Adipose tissue (tissue), 3 donors: ENCODE data around the gene NRF1. TPM values are rescaled to one million over a fixed set of nuclear protein-coding genes. Genes with fewer than 3 reads are reported as not detected.
"Not testable (repeated sequence)": the region's sequence is repeated elsewhere in the genome, so short reads cannot be mapped to it uniquely, and the experiment has no call there.

Experiments used
- H3K27ac ChIP-seq: one replicate; pipeline ENCODE4 v1.5.1; 2013; ENCODE audit warnings: low read depth, low read length
- WGBS, 3 donors: extraction: QIAGEN DNeasy Blood & Tissue Kit; methylation state at CpG; one replicate each; pipeline ENCODE4 v1.1.7; 2013; 5-methylcytosine and 5-hydroxymethylcytosine counted together
- polyA plus RNA-seq, 3 donors: library from polyadenylated mRNA; stranded (reverse); fragments of 200-250 nt; gene quantifications; one replicate each; pipeline ENCODE4 v1.2.3, GENCODE V29; 2013
- donor health status: healthy with polysubstance abuse.
- donor health status: Bipolar disorder and iron deficiency.
- donor health status: healthy.

Gene NRF1
- polyA plus RNA-seq, 3 donors = 4.4 to 7.2 (median 7.0) TPM

GRCh38 chr7:129636641-129637040 lies 25.1 kb downstream of the NRF1 start:
- WGBS, 3 donors = 92 to 97% (median 96%) methylated on average over 4 of the region's 4 CpGs

GRCh38 chr7:129640400-129640799 lies 28.9 kb downstream of the NRF1 start:
- WGBS, 3 donors = 68 to 86% (median 69%) methylated on average over 2 of the region's 2 CpGs
- no peak overlapping the region for H3K27ac ChIP-seq

More at GRCh38 chr7:129636641-129637040, 25.1 kb downstream of the NRF1 start:
- no peak overlapping the region for H3K27ac ChIP-seq

DNA sequence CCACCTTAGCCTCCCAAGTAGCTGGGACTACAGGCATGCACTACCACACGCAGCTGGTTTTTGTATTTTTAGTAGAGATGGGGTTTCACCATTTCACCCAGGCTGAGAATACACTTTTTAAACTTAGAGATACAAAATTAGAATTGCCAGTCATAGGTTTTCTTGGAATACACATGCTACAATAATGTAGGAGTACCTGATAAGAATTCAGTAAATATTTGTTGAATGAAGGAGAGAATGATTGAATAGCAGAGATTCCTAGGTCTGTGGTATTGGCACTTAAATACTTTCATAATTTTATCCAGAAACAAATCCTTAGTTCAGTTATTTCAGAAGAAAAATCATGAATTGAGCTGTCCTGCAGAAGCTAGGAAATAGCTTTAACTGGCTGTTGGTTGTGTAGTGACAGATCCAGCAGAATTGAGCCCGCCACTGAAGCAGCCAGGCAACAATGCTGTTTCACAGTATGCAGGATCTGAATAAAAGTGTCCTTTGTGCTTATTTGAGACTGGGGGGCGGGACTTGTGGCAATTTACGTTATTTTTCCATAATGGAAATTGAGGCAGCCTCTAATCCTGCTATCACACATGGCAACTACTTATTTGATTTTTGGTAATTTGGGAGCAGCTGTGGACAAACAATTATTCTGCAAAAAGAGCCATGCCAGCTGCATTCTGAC lies 31.5 kb downstream of the NRF1 start:
- no peak overlapping the region for H3K27ac ChIP-seq
- 79 to 92% (median 90%) methylated on average over 4 of the region's 4 CpGs for WGBS, 3 donors

DNA sequence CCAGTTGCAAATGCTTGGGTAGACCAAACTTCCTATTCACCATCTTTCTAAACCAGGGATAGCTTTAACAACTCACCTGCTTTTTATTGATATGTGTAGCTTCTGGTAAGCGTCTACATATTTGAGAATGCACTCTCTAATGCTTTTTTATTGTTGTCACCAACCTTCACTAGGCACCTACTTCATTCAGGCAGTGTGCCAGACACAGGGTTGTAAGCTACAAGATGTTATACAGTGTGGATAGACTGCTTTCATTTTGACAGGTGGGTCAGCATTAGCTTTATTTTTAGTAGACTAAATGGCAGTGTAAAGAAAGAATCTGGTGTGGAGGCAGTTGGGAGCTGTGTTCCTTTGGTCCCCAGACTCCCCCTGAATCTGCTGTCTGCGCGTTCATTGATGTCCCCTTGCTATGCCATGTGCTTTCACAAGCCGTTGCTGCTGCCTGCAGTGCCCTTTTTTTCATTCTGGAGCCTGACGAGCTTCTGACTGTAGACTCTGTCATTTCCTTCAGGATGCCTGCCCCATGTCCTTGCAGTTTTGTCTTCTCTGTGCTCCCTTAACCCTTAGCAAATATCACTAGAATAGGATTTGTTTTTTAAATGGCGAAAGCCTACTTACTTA lies 32.1 kb downstream of the NRF1 start:
- 73 to 84% (median 80%) methylated on average over 6 of the region's 6 CpGs for WGBS, 3 donors

GRCh38 chr7:129644634-129645230 lies 33.2 kb downstream of the NRF1 start:
- 32 to 42% (median 35%) methylated on average over 2 of the region's 2 CpGs for WGBS, 3 donors
- H3K27ac ChIP-seq = no peak overlapping the region

More for the DNA sequence above, 32.1 kb downstream of the NRF1 start:
- H3K27ac ChIP-seq = no peak overlapping the region

DNA sequence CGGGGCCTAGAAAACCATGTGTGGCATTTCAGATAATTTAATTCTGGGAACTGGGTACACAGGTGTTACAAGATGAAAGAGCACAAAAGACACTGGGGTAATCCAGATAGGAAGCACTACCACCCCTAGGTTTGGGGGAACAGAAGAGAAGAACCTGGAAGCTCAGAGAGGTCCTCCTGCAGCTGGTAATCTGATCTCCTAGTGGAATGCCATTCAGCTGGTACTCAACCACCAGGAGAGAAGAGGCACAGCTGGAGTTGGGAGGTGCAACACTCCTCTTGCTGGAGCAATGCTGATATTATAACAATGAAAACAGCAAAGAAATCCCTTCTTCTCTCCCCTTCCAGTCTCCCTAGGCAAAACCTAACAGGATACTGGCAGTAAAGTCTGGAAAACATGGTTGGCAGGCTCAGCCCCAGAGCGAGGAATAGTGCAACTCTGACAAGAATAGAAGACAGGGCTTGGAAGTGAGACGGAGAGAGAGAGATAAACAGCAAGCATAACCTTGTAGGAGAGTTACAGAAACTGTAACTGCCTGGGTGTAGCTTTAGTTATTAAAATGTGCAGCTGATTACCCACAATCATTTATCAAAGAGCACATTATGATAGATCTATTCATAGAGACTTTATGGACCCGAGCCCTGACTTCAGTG lies 35.0 kb downstream of the NRF1 start:
- WGBS, 3 donors = 83 to 87% (median 85%) methylated on average over 4 of the region's 4 CpGs
- no peak overlapping the region for H3K27ac ChIP-seq

- 62 to 88% (median 88%) methylated on average over 1 of the region's 1 CpG for WGBS, 3 donors
These were observed 37.7 kb downstream of the NRF1 start for GRCh38 chr7:129649128-129649690.

DNA sequence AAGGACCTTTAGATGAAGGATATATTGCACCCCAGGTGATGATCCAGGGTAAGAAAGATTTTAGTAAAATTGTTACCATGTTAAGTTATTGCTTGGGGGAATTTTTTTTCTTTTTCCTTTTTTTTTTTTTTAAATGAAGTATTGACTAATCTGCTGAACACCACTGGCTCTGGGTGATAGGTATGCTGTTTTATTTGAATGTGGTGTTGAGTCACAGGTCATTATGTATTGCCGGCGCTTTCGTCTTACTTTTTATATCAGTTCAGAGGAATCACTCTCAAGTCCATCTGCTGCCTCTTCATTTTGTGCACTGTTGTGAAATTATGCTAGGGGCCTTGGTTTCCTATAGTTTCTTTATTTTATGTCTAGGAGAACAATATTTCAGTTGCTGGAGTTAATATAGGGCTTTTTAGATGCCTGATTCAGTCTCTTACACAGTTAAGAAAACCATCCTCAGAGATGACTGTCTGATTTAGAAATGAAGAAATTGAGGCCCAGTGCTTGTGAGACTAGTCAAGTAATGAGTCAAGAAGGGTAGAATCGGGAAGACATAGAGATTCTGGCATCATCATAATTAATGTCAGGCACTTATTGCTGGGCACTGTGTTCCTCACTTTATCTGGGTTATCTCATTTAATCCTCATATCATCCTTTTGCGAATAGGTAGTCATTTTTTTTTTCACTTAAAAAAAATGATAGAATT lies 38.7 kb downstream of the NRF1 start:
- no peak overlapping the region for H3K27ac ChIP-seq
- WGBS, 3 donors = 93 to 95% (median 94%) methylated on average over 5 of the region's 5 CpGs

More at GRCh38 chr7:129649128-129649690, 37.7 kb downstream of the NRF1 start:
- H3K27ac ChIP-seq = no peak overlapping the region

GRCh38 chr7:129652914-129653313 lies 41.4 kb downstream of the NRF1 start:
- H3K27ac ChIP-seq = no peak overlapping the region
- WGBS, 3 donors = 83 to 93% (median 88%) methylated on average over 1 of the region's 1 CpG

- no peak overlapping the region for H3K27ac ChIP-seq
- WGBS, 3 donors = 81 to 91% (median 83%) methylated on average over 3 of the region's 3 CpGs
These were observed 44.3 kb downstream of the NRF1 start for GRCh38 chr7:129655811-129656210.

DNA sequence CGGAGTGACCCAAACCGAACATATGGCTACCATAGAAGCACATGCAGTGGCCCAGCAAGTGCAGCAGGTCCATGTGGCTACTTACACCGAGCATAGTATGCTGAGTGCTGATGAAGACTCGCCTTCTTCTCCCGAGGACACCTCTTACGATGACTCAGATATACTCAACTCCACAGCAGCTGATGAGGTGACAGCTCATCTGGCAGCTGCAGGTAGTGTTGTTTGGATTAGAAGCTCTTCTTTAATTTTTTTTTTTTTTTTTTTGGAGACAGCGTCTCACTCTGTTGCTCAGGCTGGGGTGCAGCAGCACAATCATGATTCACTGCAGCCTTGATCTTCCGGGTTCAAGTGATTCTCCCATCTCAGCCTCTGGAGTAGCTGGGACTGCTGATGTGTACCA lies 45.8 kb downstream of the NRF1 start:
- 96% methylated on average over 8 of the region's 8 CpGs for WGBS, 3 donors
- no peak overlapping the region for H3K27ac ChIP-seq

DNA sequence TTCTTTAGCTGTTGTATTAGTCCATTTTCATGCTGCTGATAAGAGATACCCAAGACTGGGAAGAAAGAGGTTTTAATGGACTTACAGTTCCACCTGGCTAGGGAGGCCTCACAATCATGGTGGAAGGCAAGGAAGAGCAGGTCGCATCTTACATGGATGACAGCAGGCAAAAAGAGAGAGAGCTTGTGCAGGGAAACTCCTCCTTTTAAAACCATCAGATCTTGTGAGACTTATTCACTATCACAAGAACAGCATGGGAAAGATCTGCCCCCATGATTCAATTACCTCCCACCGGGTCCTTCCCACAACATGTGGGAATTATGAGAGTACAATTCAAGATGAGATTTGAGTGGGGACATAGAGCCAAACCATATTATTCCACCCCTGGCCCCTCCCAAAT lies 48.4 kb downstream of the NRF1 start:
- not testable (repeated sequence) for H3K27ac ChIP-seq
- WGBS, 3 donors = 69 to 82% (median 74%) methylated on average over 2 of the region's 2 CpGs

DNA sequence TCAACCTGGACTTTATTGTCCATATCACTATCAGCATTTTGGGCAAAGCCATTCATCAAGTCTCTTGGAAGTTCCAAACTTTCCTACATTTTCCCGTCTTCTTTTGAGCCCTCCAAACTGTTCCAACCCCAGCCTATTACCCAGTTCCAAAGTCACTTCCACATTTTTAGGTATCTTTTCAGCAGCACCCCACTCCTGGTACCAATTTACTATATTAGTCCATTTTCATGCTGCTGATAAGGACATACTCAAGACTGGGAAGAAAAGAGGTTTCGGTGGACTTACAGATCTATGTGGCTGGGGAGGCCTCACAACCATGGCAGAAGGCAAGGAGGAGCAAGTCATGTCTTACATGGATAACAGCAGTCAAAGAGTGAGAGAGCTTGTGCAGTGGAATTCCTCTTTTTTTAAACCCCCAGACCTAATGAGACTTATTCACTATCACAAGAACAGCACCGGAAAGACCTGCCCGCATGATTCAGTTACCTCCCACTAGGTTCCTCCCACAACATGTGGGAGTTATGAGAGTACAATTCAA lies 50.2 kb downstream of the NRF1 start:
- WGBS, 3 donors = 94 to 99% (median 99%) methylated on average over 4 of the region's 4 CpGs
- H3K27ac ChIP-seq = no peak overlapping the region

DNA sequence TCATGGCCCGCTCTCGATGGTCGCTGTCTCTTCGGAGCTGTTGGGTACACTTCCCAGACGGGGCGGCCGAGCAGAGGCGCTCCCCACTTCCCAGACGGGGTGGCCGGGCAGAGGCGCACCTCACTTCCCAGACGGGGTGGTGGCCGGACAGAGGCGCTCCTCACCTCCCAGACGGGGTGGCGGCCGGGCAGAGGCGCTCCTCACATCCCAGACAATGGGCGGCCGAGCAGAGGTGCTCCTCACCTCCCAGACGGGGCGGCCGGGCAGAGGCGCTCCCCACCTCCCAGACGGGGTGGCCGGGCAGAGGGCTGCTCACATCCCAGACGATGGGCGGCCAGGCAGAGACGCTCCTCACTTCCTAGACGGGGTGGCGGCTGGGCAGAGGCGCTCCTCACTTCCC lies 51.7 kb downstream of the NRF1 start:
- H3K27ac ChIP-seq = not testable (repeated sequence)
- 98 to 99% (median 98%) methylated on average over 31 to 32 of the region's 32 CpGs for WGBS, 3 donors

GRCh38 chr7:129664029-129665012 lies 52.8 kb downstream of the NRF1 start:
- WGBS, 3 donors = 66 to 80% (median 78%) methylated on average over 5 of the region's 5 CpGs
- H3K27ac ChIP-seq = no peak overlapping the region

- 68 to 83% (median 74%) methylated on average over 3 of the region's 3 CpGs for WGBS, 3 donors
- no peak overlapping the region for H3K27ac ChIP-seq
These were observed 53.5 kb downstream of the NRF1 start for GRCh38 chr7:129665013-129665401.

- 90 to 97% (median 90%) methylated on average over 4 of the region's 4 CpGs for WGBS, 3 donors
These were observed 55.6 kb downstream of the NRF1 start for GRCh38 chr7:129667116-129667515.

More at GRCh38 chr7:129667116-129667515, 55.6 kb downstream of the NRF1 start:
- H3K27ac ChIP-seq = no peak overlapping the region
